PC-3 (cell line): Measurements from ENCODE around the gene S100A7A. TPM values are rescaled to one million over a fixed set of nuclear protein-coding genes. Genes with fewer than 3 reads are reported as not detected.

Experiments
- ATAC-seq: fragments of 200-7000 bp; cut with Tn5 transposase; 2 replicates; pipeline ENCODE4 v1.9.1; 2020; ENCODE audit warnings: mild to moderate bottlenecking, moderate library complexity
- BruUV-seq: library from RNA; stranded (reverse); fragments of 400-500 nt; replicated peaks from 2 replicates; lab custom pipeline; 2021; lab: Mats Ljungman, UMichigan
- CTCF ChIA-PET: fragments of 300-600 bp; sonication (Branson Sonifier 250); formaldehyde crosslinking; loops from one replicate; lab custom pipeline; 2022; ENCODE audit warnings: antibody characterized with exemption; lab: Charles Lee
- POLR2A ChIA-PET: fragments of 300-600 bp; sonication (Branson Sonifier 250); formaldehyde crosslinking; loops from one replicate; lab custom pipeline; 2022; ENCODE audit warnings: antibody characterized with exemption; ENCODE audit not compliant: unreplicated experiment; lab: Charles Lee
- DNase-seq: peaks from one replicate; pipeline ENCODE4 v3.0.0-alpha.2; 2015
- H2AFZ ChIP-seq: fragments of 300-600 bp; sonication (generic); 2 replicates; pipeline ENCODE4 v1.6.0; 2016; ENCODE audit warnings: antibody characterized with exemption, low read length
- H3F3A ChIP-seq: fragments of 300-600 bp; sonication (generic); one replicate; pipeline ENCODE4 v1.6.0; 2017; ENCODE audit warnings: antibody characterized with exemption, low read length, control low read depth, mild to moderate bottlenecking; ENCODE audit not compliant: unreplicated experiment
- H3K27ac ChIP-seq: fragments of 300-600 bp; sonication (generic); 2 replicates; pipeline ENCODE4 v1.5.1; 2016; ENCODE audit warnings: mild to moderate bottlenecking, low read length
- H3K27me3 ChIP-seq: fragments of 300-600 bp; sonication (generic); 2 replicates; pipeline ENCODE4 v1.6.1; 2016; ENCODE audit warnings: low read length, mixed read lengths
- H3K36me3 ChIP-seq: fragments of 300-600 bp; sonication (generic); 2 replicates; pipeline ENCODE4 v1.6.1; 2016; ENCODE audit warnings: low read depth, mixed run types, low read length, mixed read lengths
- H3K4me1 ChIP-seq: fragments of 300-600 bp; sonication (generic); 2 replicates; pipeline ENCODE4 v1.5.1; 2016; ENCODE audit warnings: low read length; ENCODE audit not compliant: insufficient read depth
- H3K4me2 ChIP-seq: fragments of 300-600 bp; sonication (generic); 2 replicates; pipeline ENCODE4 v1.6.0; 2016; ENCODE audit warnings: low read length
- H3K4me3 ChIP-seq: fragments of 300-600 bp; sonication (generic); 2 replicates; pipeline ENCODE4 v1.5.1; 2016; ENCODE audit warnings: mild to moderate bottlenecking, low read length, mixed read lengths
- H3K79me2 ChIP-seq: fragments of 300-600 bp; sonication (generic); 2 replicates; pipeline ENCODE4 v1.6.1; 2017; ENCODE audit warnings: low read length, mixed read lengths
- H3K9ac ChIP-seq: fragments of 300-600 bp; sonication (generic); 2 replicates; pipeline ENCODE4 v1.6.0; 2016; ENCODE audit warnings: mild to moderate bottlenecking, low read length
- H3K9me2 ChIP-seq: fragments of 300-600 bp; sonication (generic); replicated peaks from 2 replicates; pipeline ENCODE4 v1.6.1; 2016; ENCODE audit warnings: mixed run types, low read length, mixed read lengths
- H3K9me3 ChIP-seq: fragments of 300-600 bp; sonication (generic); 2 replicates; pipeline ENCODE4 v1.6.1; 2016; ENCODE audit warnings: low read length, mixed read lengths
- H4K20me1 ChIP-seq: fragments of 300-600 bp; sonication (generic); 2 replicates; pipeline ENCODE4 v1.6.1; 2016; ENCODE audit warnings: low read length, mixed read lengths
- EZH2 ChIP-seq: fragments of 300-600 bp; sonication (generic); IDR thresholded peaks from one replicate; pipeline ENCODE4 v1.6.1; 2017; ENCODE audit warnings: antibody characterized with exemption, mild to moderate bottlenecking, low read length; ENCODE audit not compliant: unreplicated experiment
- EZH2phosphoT487 ChIP-seq: fragments of 300-600 bp; sonication (generic); IDR thresholded peaks from 2 replicates; pipeline ENCODE4 v1.6.1; 2018; ENCODE audit warnings: mild to moderate bottlenecking, antibody characterized with exemption, low read length, borderline replicate concordance
- intact Hi-C: fragments of 100-400 bp; cut with micrococcal nuclease; formaldehyde crosslinking; loops from 2 replicates; pipeline ENCODE4 v1.9.0; 2023
- total RNA-seq: library from RNA; depleted of rRNA; stranded (reverse); fragments of >200 nt; gene quantifications from 2 replicates; pipeline ENCODE4 v1.2.3, GENCODE V29; 2014
- TF ChIP-seq, protein P1 (sequence below): fragments of 300-600 bp; sonication (generic); conservative IDR thresholded peaks from 2 replicates; pipeline ENCODE4 v1.5.1; 2017; ENCODE audit warnings: antibody characterized with exemption, low read depth, mild to moderate bottlenecking, low read length

The S100A7A gene
- total RNA-seq, 1 experiment from 2014 or later, result not detected

DNA sequence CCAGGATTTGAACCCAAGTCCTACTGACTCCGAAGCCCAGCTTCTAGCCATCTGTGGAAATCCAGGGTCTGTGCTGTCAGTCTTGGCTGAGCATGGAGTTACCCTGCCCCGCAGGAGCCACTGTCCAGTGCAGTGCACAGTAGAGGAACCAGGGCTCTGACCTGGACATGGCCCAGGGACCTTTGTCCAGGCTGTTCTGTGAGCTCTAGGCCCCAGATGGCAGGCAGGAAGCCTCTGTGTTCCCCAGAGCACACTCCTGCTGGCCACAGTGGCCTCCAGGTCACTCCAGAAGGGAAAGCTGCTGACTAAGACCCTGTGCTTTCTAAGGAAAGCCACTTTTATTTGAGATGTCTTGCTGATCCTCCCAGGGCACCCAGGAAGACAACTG is 13.8 kb downstream of the S100A7A start:
- no peaks in the 10 kb centered on the region for H3K9me3 ChIP-seq
- H3K9ac ChIP-seq, result no peak overlapping the region
- TF ChIP-seq EZH2phosphoT487 (no peak), EZH2 (no peak)
- TF ChIP-seq, protein P1, sequence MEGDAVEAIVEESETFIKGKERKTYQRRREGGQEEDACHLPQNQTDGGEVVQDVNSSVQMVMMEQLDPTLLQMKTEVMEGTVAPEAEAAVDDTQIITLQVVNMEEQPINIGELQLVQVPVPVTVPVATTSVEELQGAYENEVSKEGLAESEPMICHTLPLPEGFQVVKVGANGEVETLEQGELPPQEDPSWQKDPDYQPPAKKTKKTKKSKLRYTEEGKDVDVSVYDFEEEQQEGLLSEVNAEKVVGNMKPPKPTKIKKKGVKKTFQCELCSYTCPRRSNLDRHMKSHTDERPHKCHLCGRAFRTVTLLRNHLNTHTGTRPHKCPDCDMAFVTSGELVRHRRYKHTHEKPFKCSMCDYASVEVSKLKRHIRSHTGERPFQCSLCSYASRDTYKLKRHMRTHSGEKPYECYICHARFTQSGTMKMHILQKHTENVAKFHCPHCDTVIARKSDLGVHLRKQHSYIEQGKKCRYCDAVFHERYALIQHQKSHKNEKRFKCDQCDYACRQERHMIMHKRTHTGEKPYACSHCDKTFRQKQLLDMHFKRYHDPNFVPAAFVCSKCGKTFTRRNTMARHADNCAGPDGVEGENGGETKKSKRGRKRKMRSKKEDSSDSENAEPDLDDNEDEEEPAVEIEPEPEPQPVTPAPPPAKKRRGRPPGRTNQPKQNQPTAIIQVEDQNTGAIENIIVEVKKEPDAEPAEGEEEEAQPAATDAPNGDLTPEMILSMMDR, result no peak
- no peak overlapping the region for H3K4me2 ChIP-seq
- no TSS peak for BruUV-seq
- intact Hi-C loops, result no loop called here
- H3K36me3 ChIP-seq, result no peaks in the 10 kb centered on the region
- ATAC-seq, result no peak
- no peak overlapping the region for H2AFZ ChIP-seq
- DNase-seq, result no peak
- peaks cover 69% of the 10 kb centered on the region for H3K27me3 ChIP-seq
- POLR2A ChIA-PET, result no interaction called here
- H3K4me3 ChIP-seq, result no peak overlapping the region
- CTCF ChIA-PET, result no interaction called here
- no peaks in the 10 kb centered on the region for H4K20me1 ChIP-seq
- no peaks in the 10 kb centered on the region for H3K79me2 ChIP-seq
- H3F3A ChIP-seq, result no peaks in the 10 kb centered on the region
- no peaks in the 10 kb centered on the region for H3K4me1 ChIP-seq
- no peak overlapping the region for H3K27ac ChIP-seq
- no peaks in the 10 kb centered on the region for H3K9me2 ChIP-seq

DNA sequence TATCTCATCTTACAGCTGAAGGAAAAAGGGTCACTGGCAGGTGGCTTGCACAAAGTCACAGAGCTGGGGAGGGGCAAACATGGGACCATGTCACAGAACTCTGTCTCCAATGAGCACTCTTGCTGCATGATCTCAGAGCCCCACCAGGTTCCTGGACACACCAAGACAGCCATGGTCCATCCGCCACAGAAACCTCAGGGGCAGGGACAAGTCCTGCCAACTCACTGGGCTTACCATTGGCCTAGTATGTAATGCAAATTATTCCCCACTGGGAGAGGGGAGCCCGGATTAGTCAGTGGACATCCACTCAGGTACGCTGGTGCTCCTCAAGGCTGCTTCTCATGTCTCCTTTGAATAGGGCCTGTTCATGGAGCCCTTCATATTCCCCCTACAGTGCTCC is 14.2 kb downstream of the S100A7A start:
- no peak for TF ChIP-seq EZH2
- TF ChIP-seq, protein P1, result no peak
- no TSS peak for BruUV-seq
- Histone ChIP-seq H3K36me3 (no peaks in the 10 kb centered on the region), H3F3A (no peaks in the 10 kb centered on the region), H3K9ac (no peak overlapping the region), H3K27ac (no peak overlapping the region), H3K27me3 (peaks cover 71% of the 10 kb centered on the region), H3K9me3 (no peaks in the 10 kb centered on the region), H4K20me1 (no peaks in the 10 kb centered on the region), H3K9me2 (no peaks in the 10 kb centered on the region), H3K79me2 (no peaks in the 10 kb centered on the region), H3K4me3 (no peak overlapping the region), H3K4me2 (no peak overlapping the region), H2AFZ (no peak overlapping the region), H3K4me1 (no peaks in the 10 kb centered on the region)
- POLR2A ChIA-PET, result no interaction called here
- intact Hi-C loops, result no loop called here
- CTCF ChIA-PET, result no interaction called here
- DNase-seq (no peak), ATAC-seq (no peak)

DNA sequence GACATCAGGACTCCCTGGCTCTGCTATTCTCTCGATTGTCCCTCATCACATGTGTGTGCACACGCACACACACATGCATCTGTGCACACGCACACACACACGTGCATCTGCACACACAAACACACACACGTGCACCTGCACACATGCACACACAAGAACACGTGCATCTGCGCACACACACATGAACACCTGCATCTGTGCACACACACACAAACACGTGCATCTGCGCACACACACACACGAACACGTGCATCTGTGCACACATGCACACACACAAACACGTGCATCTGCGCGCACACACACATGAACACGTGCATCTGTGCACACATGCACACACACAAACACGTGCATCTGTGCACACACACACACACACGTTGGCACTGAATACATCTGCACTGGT is 14.7 kb downstream of the S100A7A start:
- H2AFZ ChIP-seq, result no peak overlapping the region
- peaks cover 72% of the 10 kb centered on the region for H3K27me3 ChIP-seq
- intact Hi-C loops, result no loop called here
- H3K9ac ChIP-seq, result no peak overlapping the region
- H3F3A ChIP-seq, result no peaks in the 10 kb centered on the region
- H3K4me1 ChIP-seq, result no peaks in the 10 kb centered on the region
- ChIA-PET POLR2A (no interaction called here), CTCF (no interaction called here)
- H3K27ac ChIP-seq, result no peak overlapping the region
- H3K9me3 ChIP-seq, result no peaks in the 10 kb centered on the region
- H3K9me2 ChIP-seq, result no peaks in the 10 kb centered on the region
- ATAC-seq, result no peak
- TF ChIP-seq EZH2phosphoT487 (no peak), EZH2 (no peak)
- TF ChIP-seq, protein P1, result no peak
- H4K20me1 ChIP-seq, result no peaks in the 10 kb centered on the region
- no TSS peak for BruUV-seq
- H3K4me3 ChIP-seq, result no peak overlapping the region
- H3K79me2 ChIP-seq, result no peaks in the 10 kb centered on the region
- no peak overlapping the region for H3K4me2 ChIP-seq
- H3K36me3 ChIP-seq, result no peaks in the 10 kb centered on the region
- DNase-seq, result no peak
